Renal pelvis (tissue), 12 donors: ENCODE measurements around the gene HEBP1. TPM values are rescaled to one million over a fixed set of nuclear protein-coding genes. Genes with fewer than 3 reads are reported as not detected.
"Not testable (repeated sequence)": the region's sequence is repeated elsewhere in the genome, so short reads cannot be mapped to it uniquely, and the experiment has no call there.

Source experiments
- DNase-seq: peaks from one replicate; pipeline ENCODE4 v3.0.0-alpha.2; 2013
- long read RNA-seq, 16 experiments: transcript quantifications; one replicate each; lab custom pipeline, GENCODE V29; 2026
- polyA plus RNA-seq, 3 donors: library from polyadenylated mRNA; unstranded; fragments of 120-200 nt; gene quantifications; one replicate each; pipeline ENCODE4 v1.2.1, GENCODE V29; 2013; ENCODE audit not compliant: insufficient read length in 3 of 3

Gene HEBP1, protein sequence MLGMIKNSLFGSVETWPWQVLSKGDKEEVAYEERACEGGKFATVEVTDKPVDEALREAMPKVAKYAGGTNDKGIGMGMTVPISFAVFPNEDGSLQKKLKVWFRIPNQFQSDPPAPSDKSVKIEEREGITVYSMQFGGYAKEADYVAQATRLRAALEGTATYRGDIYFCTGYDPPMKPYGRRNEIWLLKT
- 10 to 100 TPM; 59.3 to 65.9 (median 63.3) TPM for polyA plus RNA-seq
- long read RNA-seq, donor 1, transcript HEBP1-201 (4 exons, 1,173 nt) = major isoform, 44 of 45 reads
- long read RNA-seq, donor 1, partial matches to known transcripts = 0 of 45 reads
- long read RNA-seq, donor 1, other reads (novel, unspliced or antisense) = 0 of 45 reads
- long read RNA-seq, donor 2, transcript HEBP1-201 (4 exons, 1,173 nt) = major isoform, 45 of 49 reads
- long read RNA-seq, donor 2, partial matches to known transcripts = 0 of 49 reads
- long read RNA-seq, donor 2, other reads (novel, unspliced or antisense) = 0 of 49 reads
- long read RNA-seq, donor 3, transcript HEBP1-201 (4 exons, 1,173 nt) = major isoform, 41 of 45 reads
- long read RNA-seq, donor 3, partial matches to known transcripts = 0 of 45 reads
- long read RNA-seq, donor 3, other reads (novel, unspliced or antisense) = 0 of 45 reads
- long read RNA-seq, donor 4, transcript HEBP1-201 (4 exons, 1,173 nt) = major isoform, 66 of 67 reads
- long read RNA-seq, donor 4, partial matches to known transcripts = 0 of 67 reads
- long read RNA-seq, donor 4, other reads (novel, unspliced or antisense) = 0 of 67 reads
- long read RNA-seq, donor 5, transcript HEBP1-201 (4 exons, 1,173 nt) = major isoform, 28 of 31 reads
- long read RNA-seq, donor 5, partial matches to known transcripts = 0 of 31 reads
- long read RNA-seq, donor 5, other reads (novel, unspliced or antisense) = 0 of 31 reads
- long read RNA-seq, donor 6, transcript HEBP1-201 (4 exons, 1,173 nt) = major isoform, 26 of 28 reads
- long read RNA-seq, donor 6, partial matches to known transcripts = 0 of 28 reads
- long read RNA-seq, donor 6, other reads (novel, unspliced or antisense) = 0 of 28 reads
- long read RNA-seq, donor 7, transcript HEBP1-201 (4 exons, 1,173 nt) = major isoform, 35 of 55 reads
- long read RNA-seq, donor 7, transcript HEBP1-203 (3 exons, 2,056 nt) = minor isoform, 5 of 55 reads
- long read RNA-seq, donor 7, partial matches to known transcripts = 14 of 55 reads
- long read RNA-seq, donor 7, other reads (novel, unspliced or antisense) = 0 of 55 reads
- long read RNA-seq, donor 8, transcript HEBP1-201 (4 exons, 1,173 nt) = major isoform, 23 of 23 reads
- long read RNA-seq, donor 8, partial matches to known transcripts = 0 of 23 reads
- long read RNA-seq, donor 8, other reads (novel, unspliced or antisense) = 0 of 23 reads
- long read RNA-seq, donor 9, transcript HEBP1-201 (4 exons, 1,173 nt) = major isoform, 54 of 59 reads
- long read RNA-seq, donor 9, partial matches to known transcripts = 0 of 59 reads
- long read RNA-seq, donor 9, other reads (novel, unspliced or antisense) = 0 of 59 reads
- long read RNA-seq, donor 10, transcript HEBP1-203 (3 exons, 2,056 nt) = minor isoform, 8 of 49 reads
- long read RNA-seq, donor 10, transcript HEBP1-201 (4 exons, 1,173 nt) = major isoform, 40 of 49 reads
- long read RNA-seq, donor 10, partial matches to known transcripts = 0 of 49 reads
- long read RNA-seq, donor 10, other reads (novel, unspliced or antisense) = 0 of 49 reads
- long read RNA-seq, donor 11, transcript HEBP1-201 (4 exons, 1,173 nt) = major isoform, 32 of 35 reads
- long read RNA-seq, donor 11, partial matches to known transcripts = 0 of 35 reads
- long read RNA-seq, donor 11, other reads (novel, unspliced or antisense) = 0 of 35 reads
- long read RNA-seq, donor 12, transcript HEBP1-201 (4 exons, 1,173 nt) = major isoform, 57 of 68 reads
- long read RNA-seq, donor 12, partial matches to known transcripts = 5 of 68 reads
- long read RNA-seq, donor 12, other reads (novel, unspliced or antisense) = 0 of 68 reads
- long read RNA-seq, donor 13, transcript HEBP1-201 (4 exons, 1,173 nt) = major isoform, 26 of 29 reads
- long read RNA-seq, donor 13, partial matches to known transcripts = 0 of 29 reads
- long read RNA-seq, donor 13, other reads (novel, unspliced or antisense) = 0 of 29 reads
- long read RNA-seq, donor 14 = 0 reads
- long read RNA-seq, donor 15, transcript HEBP1-201 (4 exons, 1,173 nt) = major isoform, 69 of 73 reads
- long read RNA-seq, donor 15, partial matches to known transcripts = 0 of 73 reads
- long read RNA-seq, donor 15, other reads (novel, unspliced or antisense) = 0 of 73 reads
- long read RNA-seq, donor 16, transcript HEBP1-203 (3 exons, 2,056 nt) = minor isoform, 5 of 70 reads
- long read RNA-seq, donor 16, transcript HEBP1-201 (4 exons, 1,173 nt) = major isoform, 52 of 70 reads
- long read RNA-seq, donor 16, partial matches to known transcripts = 13 of 70 reads
- long read RNA-seq, donor 16, other reads (novel, unspliced or antisense) = 0 of 70 reads

DNA sequence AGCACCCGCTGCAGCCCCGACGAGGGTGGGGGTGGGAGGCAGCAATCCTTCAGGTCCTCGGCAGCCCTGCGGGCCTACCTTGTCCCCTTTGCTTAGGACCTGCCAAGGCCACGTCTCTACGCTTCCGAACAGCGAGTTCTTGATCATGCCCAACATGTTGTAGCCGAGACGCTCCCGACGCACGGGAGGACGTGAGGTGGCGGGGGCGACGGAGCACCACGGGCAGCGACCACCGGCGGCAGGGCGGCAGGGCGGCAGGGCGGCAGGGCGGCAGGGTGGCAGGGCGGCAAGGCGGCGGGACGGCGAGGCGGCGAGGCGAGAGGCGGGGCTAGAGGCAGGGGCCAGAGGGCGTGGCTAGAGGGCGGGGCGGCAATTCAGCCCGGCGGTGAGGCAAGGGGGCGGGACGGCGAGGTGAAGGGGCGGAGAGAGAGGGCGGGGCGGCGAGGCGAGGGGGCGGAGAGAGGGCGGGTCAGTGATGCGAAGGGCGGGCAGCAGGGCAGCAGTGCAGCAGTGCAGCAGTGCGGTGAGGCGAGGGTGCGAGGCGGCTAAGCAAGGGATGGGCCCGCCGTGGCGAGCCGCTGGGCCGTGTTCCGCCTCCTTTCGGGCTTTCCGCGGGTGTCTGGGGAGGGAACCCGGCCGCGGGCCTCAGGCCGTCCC is at the start of gene HEBP1:
Gene HEBP1 (minus strand): TSS at position 307 of the 657 bp plus-strand sequence. CDS start 151 bp downstream, at position 156.
- DNase-seq = peak; percentile 88

DNA sequence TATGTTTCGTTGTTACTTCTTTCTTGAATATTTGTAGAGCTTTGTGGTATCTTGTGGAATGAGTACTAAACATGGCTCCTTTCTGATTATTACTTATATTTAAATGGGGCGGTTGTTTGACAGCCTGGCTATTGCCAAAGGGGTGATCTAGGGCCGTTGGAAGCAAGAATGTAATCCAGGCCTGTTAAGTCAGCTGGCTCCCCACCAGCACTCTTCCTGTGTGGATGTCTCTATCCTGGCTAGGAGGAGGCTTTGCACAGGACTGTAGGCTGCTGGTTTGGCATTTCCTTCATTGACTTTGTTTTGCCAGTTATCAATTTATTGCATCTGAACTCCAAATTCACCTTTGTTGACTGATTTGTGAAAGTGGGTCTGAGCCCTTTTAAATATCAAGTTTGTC is 49.8 kb upstream of the HEBP1 start:
- no peak for DNase-seq

DNA sequence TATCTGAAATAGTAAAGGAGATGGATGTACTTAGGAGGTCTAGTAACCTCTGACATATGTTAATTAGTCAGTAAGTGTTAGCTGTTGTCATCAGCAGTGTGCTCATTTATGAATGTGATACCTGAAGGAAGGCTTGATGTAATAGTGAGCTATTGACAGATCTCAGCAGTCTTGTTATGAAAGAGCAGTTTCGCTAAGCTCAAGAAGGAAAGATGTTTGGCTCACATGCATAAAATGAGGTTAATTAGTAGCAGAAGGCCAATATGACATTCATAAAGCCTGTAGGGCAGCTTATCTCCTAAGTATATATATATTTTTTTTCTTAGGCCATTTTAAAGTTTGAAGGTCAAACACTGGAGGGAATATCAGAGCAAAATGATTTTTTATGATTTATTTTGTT is 46.9 kb upstream of the HEBP1 start:
- no peak for DNase-seq

DNA sequence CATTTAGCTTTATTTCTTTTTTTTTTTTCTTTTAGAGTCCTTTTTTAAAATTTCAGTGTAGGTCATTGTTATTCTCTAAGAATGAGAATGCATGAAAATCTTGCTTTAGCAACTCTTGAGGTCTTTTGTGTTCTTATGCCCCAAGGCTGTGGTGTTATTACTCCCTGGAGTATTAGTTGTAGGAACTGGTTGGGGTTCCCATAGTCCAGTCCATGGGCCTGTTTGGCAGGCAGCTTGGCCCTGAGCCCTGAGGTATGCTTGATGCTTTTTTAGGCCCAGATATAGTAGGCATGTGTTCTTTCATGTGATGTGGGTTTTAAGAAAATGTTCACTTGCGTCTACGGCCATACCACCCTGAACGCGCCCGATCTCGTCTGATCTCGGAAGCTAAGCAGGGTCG is 45.8 kb upstream of the HEBP1 start:
- no peak for DNase-seq

DNA sequence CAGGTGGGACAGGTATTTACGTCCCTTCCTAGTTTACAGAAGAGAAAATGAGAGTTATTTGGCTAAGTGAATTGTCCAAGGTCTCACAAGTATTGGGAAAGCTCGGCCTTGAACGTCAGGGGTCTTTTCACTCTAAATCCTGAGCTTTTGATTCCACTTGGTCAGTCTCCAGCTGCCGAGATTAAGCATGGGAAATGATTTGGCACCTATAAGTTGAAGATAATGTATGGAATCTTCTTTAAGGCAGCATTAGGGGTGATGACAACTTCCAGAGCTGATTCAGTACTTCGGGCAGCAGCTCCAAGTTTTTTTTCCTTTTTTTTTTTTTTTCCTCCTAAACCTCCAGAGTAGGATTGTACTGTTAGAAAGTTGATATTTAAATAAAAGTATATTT is 44.8 kb upstream of the HEBP1 start:
- no peak for DNase-seq

DNA sequence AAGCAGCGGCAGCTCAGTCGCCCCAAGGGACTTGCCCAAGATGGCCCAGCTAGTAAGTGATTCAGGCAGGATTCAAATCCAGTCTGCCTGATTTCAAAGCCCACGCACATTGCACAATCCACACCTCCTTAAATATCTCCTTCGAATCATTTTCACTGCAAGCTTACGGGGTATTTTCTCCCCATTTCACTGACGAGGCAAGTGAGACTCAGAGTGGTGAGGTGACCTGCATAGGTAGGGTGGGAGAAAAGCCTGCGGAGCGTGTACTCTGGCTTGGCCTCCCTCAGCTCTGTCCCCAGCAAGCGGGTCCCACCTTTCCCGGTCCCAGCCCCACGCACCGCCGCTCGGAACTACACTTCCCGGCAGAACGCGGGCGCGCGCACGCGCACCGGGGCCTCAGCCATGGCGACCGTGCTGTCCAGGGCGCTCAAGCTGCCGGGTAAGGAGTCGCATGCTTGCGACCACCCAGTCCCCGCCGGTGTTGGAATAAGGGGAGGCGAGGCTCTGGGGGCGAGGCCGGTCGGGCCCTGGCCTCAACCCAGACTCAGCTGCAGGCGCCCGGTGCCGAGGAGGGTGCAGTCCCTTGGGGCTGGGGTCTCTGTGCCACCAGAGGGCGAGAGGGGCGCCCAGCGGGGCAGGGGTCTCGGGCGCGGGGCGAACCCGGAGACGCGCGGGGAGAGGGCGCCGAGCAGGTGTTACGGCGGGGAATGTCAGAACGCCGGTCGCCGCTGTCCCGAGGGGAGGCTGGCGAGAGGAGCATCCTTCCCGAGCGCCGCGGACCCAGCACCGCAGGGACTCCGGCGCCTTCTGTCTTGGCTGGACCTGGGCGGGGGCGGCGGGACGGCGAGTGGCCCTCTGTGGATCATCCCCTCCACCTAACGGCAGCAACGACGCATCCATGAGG is 44.2 kb upstream of the HEBP1 start, which contains the start of gene FAM234B:
Gene FAM234B (plus strand): TSS at position 380 of the 904 bp plus-strand sequence. CDS start 23 bp downstream, at position 403.
- DNase-seq = peak; percentile 69

DNA sequence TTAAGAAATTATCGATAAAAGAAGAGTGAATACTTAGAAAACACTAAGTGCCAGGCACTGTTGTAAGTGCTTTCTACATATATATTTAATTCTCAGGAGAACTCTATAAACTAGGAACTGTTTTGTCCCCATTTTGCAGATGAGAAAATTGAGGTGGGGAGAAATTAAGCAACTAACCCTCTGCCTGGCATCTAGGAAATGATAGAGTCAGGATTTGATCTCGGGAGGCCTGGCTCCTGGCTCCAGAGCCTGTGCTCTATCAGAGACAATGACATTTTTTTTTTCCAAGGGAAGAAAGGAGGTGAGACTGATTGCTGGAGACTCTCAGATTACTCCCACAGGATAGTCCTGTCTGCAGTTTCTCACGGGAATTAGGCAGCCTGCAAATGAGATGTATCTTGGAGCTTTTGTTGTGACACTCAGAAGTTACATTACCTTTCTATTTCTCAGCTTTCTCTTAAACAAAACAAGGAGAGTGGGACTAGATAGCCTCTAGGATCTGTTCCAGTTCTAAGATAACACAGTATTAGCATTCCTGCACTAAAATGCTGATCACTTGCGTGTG is 42.7 kb upstream of the HEBP1 start:
- no peak for DNase-seq

DNA sequence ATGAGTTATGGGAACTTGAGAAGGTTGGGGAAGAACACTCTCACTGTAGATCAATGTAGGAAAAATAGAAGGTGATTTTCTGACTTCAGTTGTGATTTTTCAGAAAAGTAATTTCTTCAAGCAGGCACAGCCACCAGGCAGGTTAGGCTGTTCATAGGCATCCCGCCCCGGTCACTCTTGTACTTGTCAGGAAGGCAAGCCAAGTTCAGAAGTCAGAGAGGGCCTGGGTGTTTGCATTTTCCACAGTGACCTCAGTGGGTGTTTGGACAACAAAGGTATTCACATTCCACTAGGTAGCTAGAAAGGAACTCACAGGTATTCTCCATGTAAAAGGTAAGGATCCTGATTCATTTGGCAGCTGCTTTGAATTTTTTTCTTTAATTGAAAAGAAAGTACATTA is 41.2 kb upstream of the HEBP1 start:
- DNase-seq = no peak

DNA sequence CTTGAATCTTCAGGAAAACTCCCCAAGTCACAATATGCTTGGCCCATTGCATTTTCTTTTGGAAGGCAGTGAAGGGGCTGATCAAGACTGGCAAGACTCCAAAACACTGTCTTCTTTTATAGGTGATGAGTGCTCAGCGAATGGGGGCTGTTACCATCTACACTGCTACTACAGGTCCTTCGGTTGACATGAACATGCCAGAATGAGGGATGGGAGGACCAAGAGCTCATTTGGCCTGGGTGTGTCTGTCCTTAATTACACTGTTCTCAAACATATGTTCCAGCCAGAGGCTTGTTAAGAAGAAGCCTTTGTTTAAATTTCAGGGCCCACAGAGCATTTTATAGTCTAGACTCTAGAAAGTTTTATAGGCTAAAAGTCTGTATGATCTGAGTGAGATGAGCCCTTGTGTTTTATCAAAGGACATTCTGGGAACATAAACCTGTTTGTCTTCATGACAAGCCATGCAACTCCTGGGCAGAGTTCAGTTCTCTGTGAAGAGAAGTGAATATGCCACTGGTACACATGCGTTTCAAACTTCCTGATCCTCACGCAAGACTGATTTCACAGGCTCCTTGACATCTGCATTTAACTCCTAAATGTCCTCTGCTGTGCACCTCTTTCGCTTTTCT is 39.4 kb upstream of the HEBP1 start:
- DNase-seq = no peak

DNA sequence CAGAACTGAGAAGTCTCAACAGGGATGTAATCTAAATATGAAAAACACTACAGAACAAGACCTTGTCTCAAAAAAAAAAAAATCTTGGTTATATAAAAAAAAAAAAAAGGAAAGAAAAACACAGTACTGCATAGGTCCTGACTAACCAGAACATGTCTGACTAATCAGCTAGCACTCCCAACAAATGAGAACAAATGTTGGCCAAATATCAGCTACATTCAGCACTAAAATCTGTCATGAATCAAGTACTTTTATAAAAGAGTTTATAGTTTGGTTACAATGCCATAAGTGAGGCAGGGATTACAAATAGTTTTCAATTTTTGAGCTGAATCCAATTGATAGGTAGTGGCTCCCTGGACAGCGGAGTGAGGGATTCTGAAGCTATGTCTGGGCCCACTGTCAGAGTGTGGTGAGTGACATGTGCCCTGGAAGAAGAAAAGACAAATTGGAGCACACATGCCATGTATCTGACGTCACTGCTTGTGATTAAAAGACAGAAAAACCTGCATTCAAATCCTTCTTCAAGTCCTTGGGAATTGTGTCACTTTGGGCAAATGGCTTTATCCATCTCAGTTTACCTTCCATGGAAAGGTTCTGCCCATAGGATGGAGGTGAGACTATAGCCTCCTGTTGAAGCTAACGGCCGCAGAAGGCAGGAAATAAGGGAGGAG is 38.6 kb upstream of the HEBP1 start:
- no peak for DNase-seq

DNA sequence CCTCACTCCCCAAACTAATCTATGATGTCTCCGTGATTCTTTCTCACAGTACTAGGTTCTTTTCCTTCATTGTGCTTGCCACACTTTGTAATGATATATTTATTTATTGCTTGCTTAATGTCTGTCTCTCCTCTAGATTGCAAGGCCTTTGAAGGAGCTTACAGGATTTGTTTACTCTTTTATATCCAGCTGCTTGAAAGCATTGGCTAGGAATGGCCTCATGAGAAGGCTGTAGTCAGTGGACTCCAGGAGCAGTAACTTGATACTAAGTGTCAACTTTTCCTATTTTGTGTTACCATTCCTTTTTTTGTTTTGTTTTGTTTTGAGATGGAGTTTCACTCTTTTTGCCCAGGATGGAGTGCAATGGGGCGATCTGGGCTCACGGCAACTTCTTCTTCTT is 36.8 kb upstream of the HEBP1 start:
- no peak for DNase-seq

DNA sequence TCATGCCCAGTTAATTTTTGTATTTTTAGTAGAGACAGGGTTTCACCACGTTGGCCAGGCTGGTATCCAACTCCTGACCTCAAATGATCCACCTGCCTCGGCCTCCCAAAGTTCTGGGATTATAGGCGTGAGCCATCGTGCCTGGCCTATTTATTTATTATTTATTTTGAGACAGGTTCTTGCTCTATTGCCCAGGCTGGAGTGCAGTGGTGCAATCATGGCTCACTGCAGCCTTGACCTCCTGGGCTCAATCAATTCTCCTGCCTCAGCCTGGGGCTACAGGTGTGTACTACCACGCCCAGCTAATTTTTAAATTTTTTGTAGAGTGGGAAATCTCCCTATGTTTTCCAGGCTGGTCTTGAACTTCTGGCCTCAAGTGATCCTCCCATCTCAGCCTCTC is 35.3 kb upstream of the HEBP1 start:
- not testable (repeated sequence) for DNase-seq

DNA sequence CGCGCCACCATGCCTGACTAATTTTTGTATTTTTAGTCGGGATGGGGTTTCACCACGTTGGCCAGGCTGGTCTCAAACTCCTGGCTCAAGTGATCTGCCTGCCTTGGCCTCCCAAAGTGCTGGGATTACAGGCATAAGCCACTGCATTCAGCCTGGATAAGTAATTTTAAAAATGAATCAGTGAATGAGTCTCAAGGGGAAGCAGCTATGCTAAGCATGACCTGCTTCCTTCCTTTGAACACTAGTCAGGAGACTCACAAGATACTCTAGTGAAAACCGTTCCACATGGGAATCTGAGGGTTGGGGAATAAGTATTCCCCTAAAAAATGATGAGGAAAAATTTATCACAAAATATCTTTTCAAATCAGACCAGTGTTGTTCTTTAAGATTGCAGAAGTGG is 33.4 kb upstream of the HEBP1 start:
- DNase-seq = no peak

DNA sequence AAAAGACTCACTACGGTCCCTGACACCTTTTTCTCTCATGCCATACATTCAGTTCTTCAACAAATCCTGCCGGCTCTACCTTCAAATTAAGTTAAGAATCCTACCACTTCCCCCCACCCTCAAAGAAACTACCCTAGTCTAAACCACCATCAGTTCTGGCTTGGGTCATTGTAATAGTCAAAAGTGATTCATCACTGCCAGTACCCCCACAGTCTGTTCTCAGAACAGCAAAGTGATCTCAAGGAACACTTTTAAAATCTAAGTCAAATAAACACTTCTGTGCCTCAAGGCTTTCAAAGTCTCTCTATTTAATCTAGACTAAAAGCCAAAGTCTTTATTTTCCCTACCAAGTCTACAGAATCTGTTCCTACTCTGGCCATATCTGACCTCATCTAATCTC is 32.1 kb upstream of the HEBP1 start:
- DNase-seq = no peak

DNA sequence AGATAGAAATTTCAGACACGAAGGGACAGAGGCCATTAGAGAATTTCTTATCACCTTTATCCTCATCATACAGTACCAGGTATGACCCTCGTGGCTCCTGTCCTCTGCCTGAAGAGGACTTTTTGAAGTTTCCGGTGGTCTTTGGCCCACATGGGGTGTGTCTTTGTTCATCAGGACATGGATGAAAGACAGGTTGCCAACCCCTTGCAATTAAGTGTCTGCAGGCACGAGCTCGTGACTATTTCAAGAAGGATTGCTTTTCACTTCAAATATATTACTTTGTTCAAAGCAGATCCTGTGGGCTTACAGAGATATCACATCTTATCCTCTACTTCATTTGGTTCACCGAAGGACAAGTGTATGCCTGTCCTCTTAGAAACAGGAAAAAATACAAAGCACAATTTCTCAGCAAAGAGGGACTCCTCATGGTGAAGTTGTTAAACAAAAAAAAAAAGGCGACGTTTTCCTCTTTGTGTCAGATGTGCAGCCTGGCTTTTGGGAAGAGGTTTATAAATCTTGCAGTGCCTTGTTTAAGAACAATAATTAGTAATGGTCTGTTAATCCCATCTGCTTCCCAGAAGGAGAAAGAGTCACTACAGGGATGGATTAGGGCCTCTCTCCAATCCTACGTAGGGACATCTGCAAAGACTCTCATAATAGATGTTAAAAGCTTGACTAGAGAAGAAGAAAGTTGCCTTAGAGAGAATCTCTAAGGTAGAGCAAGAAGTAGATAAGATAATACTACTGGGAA is 30.7 kb upstream of the HEBP1 start:
- no peak for DNase-seq
